GM21367 (cell line): ENCODE results near the gene NOXO1.

Experiments used
- ATAC-seq: cut with Tn5 transposase; IDR thresholded peaks from one replicate; pipeline ENCODE4 v1.9.1; 2021; ENCODE audit not compliant: unreplicated experiment

NOXO1 gene

GRCh38 chr16:1980030-1980769 is 1.1 kb downstream of the NOXO1 start:
- ATAC-seq = no peak

- no peak for ATAC-seq
These were observed 1.8 kb downstream of the NOXO1 start for GRCh38 chr16:1979271-1980029.

- ATAC-seq = no peak
These were observed 2.7 kb downstream of the NOXO1 start for GRCh38 chr16:1978476-1979120.

GRCh38 chr16:1977875-1978268 is 3.4 kb downstream of the NOXO1 start:
- no peak for ATAC-seq

- ATAC-seq = no peak
These were observed 4.1 kb downstream of the NOXO1 start for GRCh38 chr16:1976951-1977874.

- ATAC-seq = no peak
These were observed 5.1 kb downstream of the NOXO1 start for GRCh38 chr16:1976216-1976520.

- no peak for ATAC-seq
These were observed 5.6 kb downstream of the NOXO1 start for GRCh38 chr16:1975432-1976215.

GRCh38 chr16:1974157-1975070 is 6.9 kb downstream of the NOXO1 start:
- no peak for ATAC-seq

- no peak for ATAC-seq
These were observed 7.7 kb downstream of the NOXO1 start for GRCh38 chr16:1973461-1974156.

GRCh38 chr16:1972490-1972877 is 8.8 kb downstream of the NOXO1 start:
- ATAC-seq = no peak

- ATAC-seq = peak; percentile 63
These were observed 9.3 kb downstream of the NOXO1 start, which contains the start of gene TBL3 for GRCh38 chr16:1971796-1972489. Gene TBL3 (plus strand): TSS chr16:1972053. CDS start chr16:1972165, 112 bp downstream.

GRCh38 chr16:1968146-1968953 is 12.9 kb downstream of the NOXO1 start:
- ATAC-seq = no peak

GRCh38 chr16:1966460-1966859 is 14.8 kb downstream of the NOXO1 start, which contains the start of gene RNF151:
Gene RNF151 (plus strand): TSS chr16:1966856. CDS start chr16:1966882, 26 bp downstream.
- ATAC-seq = no peak

GRCh38 chr16:1965396-1966001 is 15.8 kb downstream of the NOXO1 start:
- no peak for ATAC-seq

- ATAC-seq = peak; percentile 61
These were observed 16.5 kb downstream of the NOXO1 start, which contains the start of gene RPS2 for GRCh38 chr16:1964506-1965395. Gene RPS2 (minus strand): TSS chr16:1964826. CDS start chr16:1964625, 201 bp downstream.
